Mesenchymal stem cell (in vitro differentiated cells and primary cell): Measurements from ENCODE around the gene RTN3.

ENCODE experiments used
- DNase-seq: peaks from one replicate; pipeline ENCODE4 v3.0.0-alpha.2; 2013
- H2AFZ ChIP-seq: one replicate; pipeline ENCODE4 v1.6.1; 2013; ENCODE audit warnings: low read depth, mild to moderate bottlenecking, control low read depth, inconsistent platforms, low read length, moderate library complexity
- H2AK5ac ChIP-seq: 2 replicates; pipeline ENCODE4 v1.6.1; 2013; ENCODE audit warnings: low read length, moderate library complexity, mild to moderate bottlenecking, inconsistent platforms; ENCODE audit not compliant: severe bottlenecking
- H2BK120ac ChIP-seq: one replicate; pipeline ENCODE4 v1.6.1; 2013; ENCODE audit warnings: low read depth, mild to moderate bottlenecking, inconsistent platforms, low read length, moderate library complexity
- H2BK12ac ChIP-seq, 2 experiments: one replicate each; pipeline ENCODE4 v1.6.1; 2013; ENCODE audit warnings: inconsistent platforms in 2 of 2, low read length in 2 of 2, mild to moderate bottlenecking in 2 of 2, moderate library complexity in 2 of 2, control low read depth in 1 of 2
- H2BK15ac ChIP-seq: one replicate; pipeline ENCODE4 v1.6.1; 2013; ENCODE audit warnings: mild to moderate bottlenecking, low read depth, inconsistent platforms; ENCODE audit not compliant: poor library complexity, severe bottlenecking
- H2BK5ac ChIP-seq: 2 replicates; pipeline ENCODE4 v1.6.1; 2013; ENCODE audit warnings: low read depth, mild to moderate bottlenecking, low read length, control low read depth, inconsistent platforms; ENCODE audit not compliant: poor library complexity, severe bottlenecking
- H3K14ac ChIP-seq, 2 experiments: one replicate each; pipeline ENCODE4 v1.6.1; 2013; ENCODE audit warnings: inconsistent platforms in 2 of 2, low read length in 2 of 2, control low read depth in 1 of 2, mild to moderate bottlenecking in 1 of 2, moderate library complexity in 1 of 2
- H3K18ac ChIP-seq, 2 experiments: one replicate each; pipeline ENCODE4 v1.6.1; 2013; ENCODE audit warnings: inconsistent platforms in 2 of 2, low read length in 2 of 2, control low read depth in 1 of 2, low read depth in 1 of 2, mild to moderate bottlenecking in 1 of 2
- H3K23ac ChIP-seq, 2 experiments: one replicate each; pipeline ENCODE4 v1.6.1; 2013; ENCODE audit warnings: inconsistent platforms in 2 of 2, low read length in 2 of 2, mild to moderate bottlenecking in 2 of 2, moderate library complexity in 2 of 2, control low read depth in 1 of 2
- H3K27ac ChIP-seq: 2 replicates; pipeline ENCODE4 v1.5.1; 2013; ENCODE audit warnings: mild to moderate bottlenecking, moderate library complexity, low read length, control low read depth, inconsistent platforms; ENCODE audit not compliant: poor library complexity, severe bottlenecking
- H3K27me3 ChIP-seq, 2 experiments: 2 replicates each; pipeline versions ENCODE4 v1.6.1 to v1.7.0; 2013; ENCODE audit warnings: low read length in 2 of 2, mild to moderate bottlenecking in 2 of 2, moderate library complexity in 2 of 2, control low read depth in 1 of 2, inconsistent platforms in 1 of 2; ENCODE audit not compliant: control insufficient read depth in 1 of 2, insufficient read depth in 1 of 2
- H3K36me3 ChIP-seq, 2 experiments: 2 replicates each; pipeline versions ENCODE4 v1.6.1 to v1.7.0; 2013; ENCODE audit warnings: low read length in 2 of 2, control low read depth in 1 of 2, inconsistent platforms in 1 of 2, low read depth in 1 of 2, mild to moderate bottlenecking in 1 of 2; ENCODE audit not compliant: insufficient read depth in 2 of 2, control insufficient read depth in 1 of 2
- H3K4ac ChIP-seq, 2 experiments: one replicate each; pipeline ENCODE4 v1.6.1; 2013; ENCODE audit warnings: inconsistent platforms in 2 of 2, low read length in 2 of 2, mild to moderate bottlenecking in 2 of 2, moderate library complexity in 2 of 2, control low read depth in 1 of 2, low read depth in 1 of 2
- H3K4me1 ChIP-seq: 2 replicates; pipeline ENCODE4 v1.6.1; 2013; ENCODE audit warnings: low read depth, low read length, control low read depth; ENCODE audit not compliant: control insufficient read depth, insufficient read depth
- H3K4me2 ChIP-seq: 2 replicates; pipeline ENCODE4 v1.6.1; 2013; ENCODE audit warnings: low read length, mild to moderate bottlenecking, inconsistent platforms; ENCODE audit not compliant: poor library complexity, severe bottlenecking
- H3K4me3 ChIP-seq, 2 experiments: 2 replicates each; pipeline versions ENCODE4 v1.5.1 to v1.7.0; 2013; ENCODE audit warnings: low read length in 2 of 2, mild to moderate bottlenecking in 2 of 2, control low read depth in 1 of 2, low read depth in 1 of 2; ENCODE audit not compliant: insufficient read depth in 1 of 2
- H3K79me1 ChIP-seq: replicated peaks from 2 replicates; pipeline ENCODE4 v1.6.1; 2013; ENCODE audit warnings: mild to moderate bottlenecking, control low read depth, low read length, inconsistent platforms; ENCODE audit not compliant: poor library complexity, severe bottlenecking
- H3K9ac ChIP-seq: 2 replicates; pipeline ENCODE4 v1.7.0; 2013; ENCODE audit warnings: mild to moderate bottlenecking, low read length, moderate library complexity
- H3K9me3 ChIP-seq: 2 replicates; pipeline ENCODE4 v1.7.0; 2013; ENCODE audit warnings: mild to moderate bottlenecking, low read length; ENCODE audit not compliant: control insufficient read depth
- H4K8ac ChIP-seq: one replicate; pipeline ENCODE4 v1.6.1; 2013; ENCODE audit warnings: inconsistent platforms, mild to moderate bottlenecking, low read length, moderate library complexity
- H4K91ac ChIP-seq: one replicate; pipeline ENCODE4 v1.6.1; 2013; ENCODE audit warnings: mild to moderate bottlenecking, low read length, inconsistent platforms
- WGBS: methylation state at CpG from one replicate; pipeline ENCODE4 v1.1.7; 2013; ENCODE audit warnings: mixed read lengths; 5-methylcytosine and 5-hydroxymethylcytosine counted together

Gene RTN3

GRCh38 chr11:63791495-63792167, 110.3 kb downstream of the RTN3 start:
- no peak overlapping the region for H3K4ac ChIP-seq
- H2BK15ac ChIP-seq, result no peak overlapping the region
- no peak overlapping the region for H2AFZ ChIP-seq
- H2BK12ac ChIP-seq, result no peak overlapping the region
- H3K9me3 ChIP-seq, result peaks cover 7% of the 10 kb centered on the region
- H2BK5ac ChIP-seq, result no peak overlapping the region
- H3K4me2 ChIP-seq, result no peak overlapping the region
- no peak overlapping the region for H2BK120ac ChIP-seq
- no peak overlapping the region for H3K23ac ChIP-seq
- H3K18ac ChIP-seq, result no peak overlapping the region
- DNase-seq, result no peak
- 97% methylated on average over 4 of the region's 6 CpGs for WGBS
- no peak overlapping the region for H3K4me3 ChIP-seq
- no peak overlapping the region for H4K91ac ChIP-seq
- no peak overlapping the region for H2AK5ac ChIP-seq
- H3K36me3 ChIP-seq, result no peaks in the 10 kb centered on the region
- H3K4me1 ChIP-seq, result no peaks in the 10 kb centered on the region
- no peak overlapping the region for H4K8ac ChIP-seq
- H3K79me1 ChIP-seq, result no peaks in the 10 kb centered on the region
- H3K27ac ChIP-seq, result no peak overlapping the region
- no peak overlapping the region for H3K14ac ChIP-seq
- H3K9ac ChIP-seq, result no peak overlapping the region
- H3K27me3 ChIP-seq, result no peaks in the 10 kb centered on the region

GRCh38 chr11:63793161-63793560, 111.9 kb downstream of the RTN3 start:
- H3K4me3 ChIP-seq, result no peak overlapping the region
- no peak overlapping the region for H2BK15ac ChIP-seq

GRCh38 chr11:63795066-63795465, 113.8 kb downstream of the RTN3 start:
- Histone ChIP-seq H3K18ac (no peak overlapping the region), H4K91ac (no peak overlapping the region), H2BK15ac (no peak overlapping the region), H4K8ac (no peak overlapping the region), H3K36me3 (no peaks in the 10 kb centered on the region), H2BK120ac (no peak overlapping the region), H2BK12ac (no peak overlapping the region), H3K9me3 (peaks cover 7% of the 10 kb centered on the region), H3K79me1 (no peaks in the 10 kb centered on the region), H3K23ac (no peak overlapping the region), H2BK5ac (no peak overlapping the region), H3K4me3 (no peak overlapping the region), H3K27ac (no peak overlapping the region), H3K4ac (no peak overlapping the region), H2AFZ (no peak overlapping the region), H2AK5ac (no peak overlapping the region), H3K9ac (no peak overlapping the region), H3K4me2 (no peak overlapping the region), H3K14ac (no peak overlapping the region), H3K27me3 (no peaks in the 10 kb centered on the region), H3K4me1 (no peaks in the 10 kb centered on the region)
- no peak for DNase-seq
- WGBS, result 95% methylated on average over 11 of the region's 11 CpGs

More at GRCh38 chr11:63793161-63793560, 111.9 kb downstream of the RTN3 start:
- no peak overlapping the region for H2AFZ ChIP-seq
- H2BK12ac ChIP-seq, result no peak overlapping the region
- DNase-seq, result no peak
- H2BK120ac ChIP-seq, result no peak overlapping the region
- H3K79me1 ChIP-seq, result no peaks in the 10 kb centered on the region
- H4K91ac ChIP-seq, result no peak overlapping the region
- H4K8ac ChIP-seq, result no peak overlapping the region
- H3K18ac ChIP-seq, result no peak overlapping the region
- H3K9me3 ChIP-seq, result peaks cover 7% of the 10 kb centered on the region
- no peaks in the 10 kb centered on the region for H3K36me3 ChIP-seq
- no peak overlapping the region for H2BK5ac ChIP-seq
- no peak overlapping the region for H2AK5ac ChIP-seq
- H3K4me1 ChIP-seq, result no peaks in the 10 kb centered on the region
- H3K27me3 ChIP-seq, result no peaks in the 10 kb centered on the region
- H3K23ac ChIP-seq, result no peak overlapping the region
- no peak overlapping the region for H3K4me2 ChIP-seq
- no peak overlapping the region for H3K14ac ChIP-seq
- no peak overlapping the region for H3K27ac ChIP-seq
- no peak overlapping the region for H3K9ac ChIP-seq
- no peak overlapping the region for H3K4ac ChIP-seq

GRCh38 chr11:63800921-63801320, 119.6 kb downstream of the RTN3 start:
- no peak overlapping the region for H2AK5ac ChIP-seq
- H4K91ac ChIP-seq, result no peak overlapping the region
- no peak overlapping the region for H3K18ac ChIP-seq
- H3K4me2 ChIP-seq, result no peak overlapping the region
- no peak overlapping the region for H2BK120ac ChIP-seq
- H3K36me3 ChIP-seq, result no peaks in the 10 kb centered on the region
- DNase-seq, result no peak
- H3K27me3 ChIP-seq, result no peaks in the 10 kb centered on the region
- H3K4me3 ChIP-seq, result no peak overlapping the region
- H3K9ac ChIP-seq, result no peak overlapping the region
- no peak overlapping the region for H2AFZ ChIP-seq
- peaks cover 5% of the 10 kb centered on the region for H3K4me1 ChIP-seq
- H2BK12ac ChIP-seq, result no peak overlapping the region
- H3K9me3 ChIP-seq, result no peaks in the 10 kb centered on the region
- no peak overlapping the region for H3K23ac ChIP-seq
- H3K14ac ChIP-seq, result no peak overlapping the region
- H3K27ac ChIP-seq, result no peak overlapping the region
- no peak overlapping the region for H3K4ac ChIP-seq
- 95% methylated on average over 4 of the region's 5 CpGs for WGBS
- H2BK15ac ChIP-seq, result no peak overlapping the region
- no peak overlapping the region for H2BK5ac ChIP-seq
- no peaks in the 10 kb centered on the region for H3K79me1 ChIP-seq
- no peak overlapping the region for H4K8ac ChIP-seq
